GM21825 (cell line): Measurements from ENCODE around the gene HTR1D.

Experiments
- ATAC-seq: cut with Tn5 transposase; IDR thresholded peaks from one replicate; pipeline ENCODE4 v1.9.1; 2021; ENCODE audit warnings: mild to moderate bottlenecking, moderate library complexity; ENCODE audit not compliant: unreplicated experiment

HTR1D gene

DNA sequence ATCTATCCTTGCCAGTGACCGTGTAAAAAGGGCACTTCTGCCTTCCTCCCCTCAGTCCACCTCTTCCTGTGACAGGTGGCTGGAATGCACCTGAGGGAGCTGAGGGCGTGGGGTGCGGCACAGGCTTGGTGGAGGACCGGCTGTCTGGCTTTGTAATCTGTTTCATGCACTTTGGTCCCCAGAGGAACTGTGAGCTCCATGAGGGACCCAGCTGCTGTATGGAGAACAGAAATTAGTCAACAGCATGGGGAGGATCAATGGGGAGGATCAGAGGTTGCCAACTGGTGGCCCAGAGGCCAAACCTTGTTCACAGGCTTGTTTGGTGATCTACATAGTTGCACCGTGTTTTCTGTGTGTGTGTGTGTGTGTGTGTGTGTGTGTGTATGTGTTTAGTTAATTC lies 29.7 kb downstream of the HTR1D start:
- no peak for ATAC-seq

DNA sequence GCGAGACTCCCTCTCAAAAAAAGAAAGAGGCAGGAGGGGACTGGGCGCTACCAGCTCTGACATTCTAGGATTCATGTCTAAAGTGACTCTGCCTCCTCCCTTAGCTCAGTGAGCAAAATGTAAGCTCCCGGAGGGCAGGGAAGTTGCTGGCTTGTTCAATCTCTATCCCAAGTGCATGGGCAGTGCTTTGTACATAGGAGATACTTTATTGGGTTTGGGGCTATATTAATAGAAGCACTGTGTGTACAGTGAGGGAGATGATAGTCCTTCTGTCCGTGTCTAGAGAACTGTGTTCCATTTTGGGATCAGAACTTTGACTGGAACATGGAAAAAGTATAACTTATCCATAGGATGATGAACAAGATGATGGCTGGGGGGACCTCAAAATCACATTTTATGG lies 31.9 kb downstream of the HTR1D start:
- no peak for ATAC-seq

DNA sequence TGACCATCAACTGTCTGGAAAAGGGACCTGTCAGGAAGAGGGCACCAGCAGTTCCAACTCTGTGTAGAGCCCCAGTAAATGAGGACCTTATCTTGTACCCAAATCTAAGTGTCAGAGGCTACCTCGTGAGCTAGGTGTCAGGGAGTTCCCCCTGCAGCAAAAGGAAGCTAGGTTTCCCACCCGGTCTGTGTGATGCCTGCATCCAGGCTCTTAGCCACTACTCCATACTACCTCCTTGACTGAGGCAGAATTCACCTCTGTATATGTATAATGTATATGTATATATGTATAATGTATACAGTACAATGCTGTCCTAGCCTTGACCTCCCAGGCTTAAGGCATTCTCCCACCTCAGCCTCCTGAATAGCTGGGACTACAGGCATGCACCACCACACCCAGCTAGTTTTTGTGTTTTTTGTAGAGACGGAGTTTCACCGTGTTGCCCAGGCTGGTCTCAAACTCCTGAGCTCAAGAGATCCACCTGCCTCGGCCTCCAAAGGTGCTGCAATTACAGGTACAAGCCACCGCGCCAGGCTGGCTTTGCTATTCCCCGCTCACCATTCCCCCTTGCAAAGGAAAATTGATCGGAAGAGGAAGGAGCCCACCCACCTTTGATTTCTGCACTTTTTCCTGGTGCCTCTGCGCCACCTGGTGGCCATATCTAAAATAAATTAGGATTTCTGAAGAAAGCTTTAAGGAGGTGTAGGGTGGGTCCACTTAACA lies 32.9 kb downstream of the HTR1D start:
- no peak for ATAC-seq

DNA sequence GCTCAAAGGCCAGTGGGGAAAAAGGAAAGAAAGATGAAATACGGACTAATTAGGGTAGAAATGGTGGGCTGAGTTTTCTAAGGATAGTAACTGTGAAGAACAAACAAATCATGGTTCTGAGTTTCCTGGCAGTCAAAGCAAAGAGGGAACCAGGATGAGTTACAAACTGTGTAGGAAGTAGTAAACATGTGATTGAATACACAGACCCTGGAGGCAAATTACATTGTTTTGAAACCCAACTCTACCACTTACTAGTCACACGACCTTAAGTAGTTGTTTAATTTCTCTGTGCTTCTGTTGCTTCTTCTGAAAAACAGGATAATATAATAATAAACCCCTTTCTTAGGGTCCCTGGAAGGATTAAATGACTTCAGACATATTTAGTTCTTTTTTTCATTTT lies 37.4 kb downstream of the HTR1D start:
- ATAC-seq: no peak

DNA sequence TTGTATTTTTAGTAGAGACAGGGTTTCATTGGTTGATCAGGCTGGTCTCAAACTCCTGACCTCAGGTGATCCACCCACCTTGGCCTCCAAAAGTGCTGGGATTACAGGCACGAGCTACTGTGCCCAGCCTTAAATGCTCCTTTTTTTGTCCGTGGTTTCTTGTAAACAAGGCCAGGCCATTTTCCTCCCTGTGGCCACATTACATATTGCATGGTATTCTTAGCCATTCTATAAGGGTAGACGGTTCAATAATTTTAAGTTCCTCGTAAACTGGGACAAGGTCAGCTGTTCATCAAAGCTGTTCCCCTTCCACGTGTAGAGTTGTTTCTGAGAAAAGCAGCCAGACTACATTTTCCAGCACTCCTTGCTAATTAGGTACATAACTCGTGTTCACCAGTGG lies 38.4 kb downstream of the HTR1D start:
- ATAC-seq: no peak

DNA sequence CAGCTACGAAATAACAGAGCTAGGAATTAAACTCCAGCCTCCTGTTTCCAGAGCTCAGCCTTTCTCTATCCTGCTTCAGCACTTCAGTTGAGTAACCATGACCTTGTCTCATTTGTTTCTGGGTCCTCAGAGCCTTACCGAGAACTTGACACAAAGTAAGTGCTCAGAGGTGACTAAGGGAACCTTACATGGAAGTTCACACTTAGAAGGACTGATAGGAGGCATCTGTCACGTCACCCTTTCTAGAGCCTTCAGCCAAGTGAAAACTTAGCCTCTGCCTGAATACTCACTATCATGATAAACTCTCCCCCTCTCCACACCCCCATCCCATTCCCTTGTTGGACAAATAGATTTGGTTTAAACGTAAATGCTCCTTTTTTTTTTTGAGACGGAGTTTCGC lies 38.9 kb downstream of the HTR1D start:
- ATAC-seq: no peak

DNA sequence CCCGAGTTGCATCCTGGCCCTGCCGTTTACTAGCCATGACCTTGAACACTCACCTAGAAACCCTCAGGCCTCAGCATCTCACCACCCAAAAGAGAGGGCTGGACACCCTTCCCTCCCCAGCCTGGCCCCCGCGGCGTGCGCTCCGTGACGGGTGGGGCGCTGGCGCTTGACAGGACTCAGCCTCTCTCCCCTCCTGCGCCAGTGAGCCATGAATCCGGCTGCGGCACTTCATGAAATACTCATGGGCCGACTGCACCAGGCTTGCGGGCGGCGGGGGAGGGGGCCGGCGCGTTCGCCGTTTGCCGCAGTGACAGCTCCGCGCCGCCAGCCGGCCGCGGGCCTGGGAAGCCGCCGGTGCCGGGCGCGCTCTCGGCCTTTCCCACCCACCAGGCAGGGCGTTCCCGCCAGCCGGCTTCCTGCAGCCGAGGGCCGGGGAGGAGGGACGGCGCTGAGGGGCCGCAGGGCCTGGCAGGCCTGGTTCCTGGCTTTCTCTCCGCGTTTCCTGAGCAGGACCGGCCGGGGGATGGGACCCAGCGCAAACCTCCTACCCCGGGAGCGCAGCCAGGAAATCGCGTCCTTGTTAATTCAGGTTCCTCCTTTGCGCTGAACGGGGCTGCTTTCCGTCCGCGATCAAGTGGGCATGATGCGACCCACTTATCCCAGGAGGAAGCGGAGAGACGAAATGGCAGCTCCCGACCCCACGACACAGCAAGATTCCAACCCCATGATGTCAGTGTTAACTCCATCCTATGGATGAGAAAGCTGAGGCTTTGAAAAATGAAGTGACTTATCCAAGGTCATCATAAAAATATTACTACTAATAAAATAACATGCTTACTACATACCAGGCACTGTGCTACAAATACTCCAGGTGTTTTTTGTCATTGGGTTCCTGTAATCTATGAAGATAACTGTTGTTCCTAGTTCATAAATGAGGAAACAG lies 39.6 kb downstream of the HTR1D start:
- peak; percentile 83 for ATAC-seq

GRCh38 chr1:23177031-23177430 lies 40.3 kb downstream of the HTR1D start:
- no peak for ATAC-seq

DNA sequence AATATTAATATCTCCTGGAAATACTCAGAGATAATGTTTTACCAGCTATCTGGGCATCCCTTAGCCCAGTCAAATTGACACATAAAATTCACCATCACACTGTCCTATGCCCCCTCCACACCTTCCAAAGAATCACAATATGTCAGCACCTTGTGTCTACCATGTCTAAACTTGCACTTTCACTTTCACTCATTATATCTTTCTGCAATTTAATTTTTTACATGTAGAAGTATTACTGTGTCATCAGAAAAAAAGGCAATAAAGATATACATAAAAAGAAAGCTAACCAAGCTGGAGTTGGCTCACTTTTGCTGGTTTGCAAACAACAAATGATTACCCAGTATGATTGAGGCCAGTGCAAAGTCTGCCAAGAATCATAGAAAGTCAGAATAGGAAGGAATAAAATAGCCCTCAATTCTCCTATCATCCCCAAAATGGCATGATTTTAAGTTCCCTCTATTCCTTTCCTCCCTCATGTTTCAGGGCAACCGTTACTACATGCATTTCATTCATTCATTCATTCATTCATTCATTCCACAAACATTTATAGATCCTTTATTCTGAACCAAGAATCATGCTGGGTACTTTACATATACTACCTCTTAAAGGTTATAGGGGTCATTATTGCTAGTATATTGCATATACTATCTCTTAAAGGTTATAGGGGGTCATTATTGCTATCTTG lies 42.7 kb downstream of the HTR1D start:
- ATAC-seq: no peak

DNA sequence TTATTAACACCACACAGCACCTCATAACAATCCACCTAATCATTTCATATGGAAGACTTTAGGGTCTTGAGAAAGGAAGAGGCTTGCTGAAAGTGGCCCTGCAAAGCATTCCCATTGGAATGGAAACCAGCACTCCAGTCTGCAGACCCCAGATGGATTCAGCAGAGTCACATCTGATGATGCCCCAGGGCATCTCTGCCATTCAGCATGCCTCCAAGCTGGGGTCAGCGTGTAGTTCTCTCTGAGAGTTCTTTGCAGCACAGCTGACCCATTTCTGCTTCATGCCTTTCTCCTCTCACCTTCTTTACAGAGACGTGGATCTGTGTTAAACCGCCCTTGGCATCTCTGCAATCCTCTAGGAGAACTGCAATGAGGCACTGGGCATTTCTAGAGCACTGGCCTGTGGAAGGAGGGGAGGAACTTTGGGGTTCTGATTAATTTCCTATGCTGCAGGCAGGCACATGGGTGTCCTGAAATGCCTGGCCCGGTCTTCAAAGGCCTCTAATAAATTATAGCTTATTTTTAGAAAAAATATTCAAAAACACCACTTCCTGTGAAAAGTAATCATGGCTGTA lies 46.0 kb downstream of the HTR1D start:
- ATAC-seq: no peak

GRCh38 chr1:23169727-23170335 lies 47.5 kb downstream of the HTR1D start:
- ATAC-seq: no peak

- ATAC-seq: no peak
Observed at GRCh38 chr1:23169195-23169575, 48.1 kb downstream of the HTR1D start.

GRCh38 chr1:23168445-23169194 lies 48.7 kb downstream of the HTR1D start, which contains the start of gene LUZP1:
Gene LUZP1 (minus strand): TSS chr1:23168856.
- ATAC-seq: peak; percentile 62

- no peak for ATAC-seq
Observed at GRCh38 chr1:23168079-23168444, 49.2 kb downstream of the HTR1D start.

DNA sequence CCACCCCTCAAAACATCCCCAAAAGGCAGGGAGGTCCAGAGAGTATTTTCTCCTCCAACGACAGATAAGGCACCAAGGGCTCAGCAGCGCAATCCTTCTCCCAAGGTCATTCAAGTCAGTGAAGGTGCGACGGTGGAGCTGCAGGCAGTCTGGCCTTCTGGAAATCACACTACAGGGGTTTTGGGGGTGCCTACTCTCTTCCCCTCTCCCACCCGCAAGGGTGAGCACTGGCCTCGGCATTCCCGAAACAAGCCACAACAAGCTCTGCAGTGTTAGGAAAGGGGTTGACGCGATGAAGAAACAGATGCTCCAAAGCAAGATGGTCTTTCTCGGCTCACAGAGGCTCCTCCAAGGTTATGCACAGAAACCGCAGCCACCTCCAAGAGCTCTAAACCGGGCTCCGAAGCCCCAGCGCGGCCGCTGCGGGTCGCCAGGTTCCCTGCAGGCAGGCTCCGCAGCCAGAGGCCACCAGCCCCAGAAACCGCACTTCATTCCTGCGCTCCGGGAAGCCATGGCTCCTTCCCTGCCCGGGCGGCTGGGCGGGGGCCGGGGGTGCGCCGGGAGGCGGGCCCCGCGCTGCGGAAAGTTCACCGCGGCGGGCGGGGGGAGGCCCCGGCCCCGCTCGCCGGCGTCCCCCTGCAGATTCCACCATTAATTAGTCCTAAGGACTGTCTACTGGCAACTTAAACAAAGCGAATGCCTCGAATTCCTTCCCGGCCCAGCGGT lies 49.8 kb downstream of the HTR1D start:
- ATAC-seq: no peak

- no peak for ATAC-seq
Observed at GRCh38 chr1:23166854-23167253, 50.4 kb downstream of the HTR1D start.

DNA sequence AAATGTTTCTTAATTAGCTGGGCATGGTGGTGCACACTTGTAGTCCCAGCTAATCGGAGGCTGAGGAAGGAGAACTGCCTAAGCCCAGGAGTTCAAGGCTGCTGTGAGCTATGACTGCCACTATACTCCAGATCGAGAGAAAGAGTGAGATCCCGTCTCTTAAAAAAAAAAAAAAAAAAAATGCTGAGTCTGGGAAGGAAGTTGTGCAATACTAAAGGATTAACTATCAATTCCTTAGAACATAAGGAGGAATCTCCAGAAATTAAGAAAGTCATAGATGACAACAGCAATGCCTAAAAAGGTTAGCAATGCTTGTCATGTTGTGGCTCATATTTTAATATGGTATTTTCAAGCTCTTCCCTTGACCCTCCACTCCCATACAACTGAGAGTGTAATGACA lies 53.9 kb downstream of the HTR1D start:
- no peak for ATAC-seq

DNA sequence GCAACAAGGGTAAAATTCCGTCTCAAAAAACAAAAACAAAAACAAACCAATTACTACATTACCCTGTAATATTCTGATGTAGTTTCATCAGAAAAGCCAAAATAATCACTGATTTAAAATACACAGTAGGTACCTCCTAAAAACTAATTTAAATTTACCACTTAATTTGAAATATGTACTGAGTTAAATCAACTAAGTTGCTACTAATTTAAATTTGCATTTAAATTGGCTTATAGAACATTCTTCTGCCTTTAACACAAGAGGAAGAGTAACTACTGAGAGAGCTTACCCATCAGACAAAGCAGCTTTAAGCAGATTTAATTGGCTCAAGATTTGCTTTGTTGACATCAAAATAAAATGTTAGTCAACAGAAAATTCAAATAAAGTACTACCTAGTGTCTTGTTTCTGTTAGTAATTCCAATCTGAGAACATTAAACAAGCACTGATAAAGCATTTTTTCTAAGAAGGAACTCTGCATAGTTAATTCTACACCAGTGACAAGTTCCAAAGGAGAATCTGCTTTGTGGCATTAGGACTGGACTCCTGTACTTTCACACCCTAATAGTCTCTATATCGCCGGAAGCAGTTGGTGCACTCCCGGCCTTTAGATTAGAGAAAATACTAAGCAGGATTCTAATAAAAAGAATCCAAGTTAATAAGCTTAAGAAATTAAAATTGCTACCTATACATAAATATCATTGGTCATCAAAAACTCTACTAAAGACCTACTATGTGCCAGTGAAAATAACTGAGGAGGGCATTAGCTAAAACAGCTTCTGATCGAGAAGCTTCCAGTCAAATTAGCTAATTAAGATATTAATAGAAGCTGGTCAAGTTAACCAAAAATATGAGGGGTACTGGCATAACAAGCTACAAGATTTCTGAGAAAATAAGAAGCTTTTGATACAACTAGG lies 57.1 kb downstream of the HTR1D start:
- ATAC-seq: no peak
